LHCN-M2 (cell line): ENCODE data around the gene PRKG1. TPM values are rescaled to one million over a fixed set of nuclear protein-coding genes. Genes with fewer than 3 reads are reported as not detected.

Experiments
- DNase-seq: peaks from one replicate; pipeline ENCODE4 v3.0.0-alpha.2; 2012; ENCODE audit warnings: low read depth
- total RNA-seq: library from RNA; depleted of rRNA; stranded (reverse); fragments of >200 nt; gene quantifications from 2 replicates; pipeline ENCODE4 v1.2.3, GENCODE V29; 2014

The PRKG1 gene
- total RNA-seq, 1 experiment from 2014 or later = 6.4 TPM

GRCh38 chr10:51321300-51321699, 247.0 kb downstream of the PRKG1 start:
- no peak for DNase-seq

DNA sequence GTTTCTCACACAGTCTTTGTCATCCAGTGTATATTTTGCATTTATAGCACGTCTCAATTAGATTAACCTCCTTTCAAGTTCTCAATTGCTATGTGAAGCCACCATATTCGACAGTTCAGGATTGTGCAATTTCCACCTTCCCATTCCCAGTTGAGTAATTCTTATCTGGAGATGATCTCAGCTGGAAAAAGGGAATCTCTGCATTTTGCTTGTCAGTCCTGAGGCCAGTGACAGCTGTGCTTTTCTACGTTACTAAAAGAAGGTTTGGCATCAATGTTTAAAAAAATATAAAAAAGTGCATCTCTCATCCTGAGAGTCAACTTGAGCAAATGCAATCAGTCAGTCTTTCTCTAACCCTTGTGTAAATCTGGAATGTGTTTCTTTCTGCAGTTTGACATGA, 247.7 kb downstream of the PRKG1 start:
- DNase-seq = peak; percentile 76

GRCh38 chr10:51325649-51326048, 251.4 kb downstream of the PRKG1 start:
- DNase-seq = no peak

GRCh38 chr10:51326174-51326573, 251.9 kb downstream of the PRKG1 start:
- no peak for DNase-seq

- no peak for DNase-seq
These were observed 253.1 kb downstream of the PRKG1 start for GRCh38 chr10:51327432-51327831.

DNA sequence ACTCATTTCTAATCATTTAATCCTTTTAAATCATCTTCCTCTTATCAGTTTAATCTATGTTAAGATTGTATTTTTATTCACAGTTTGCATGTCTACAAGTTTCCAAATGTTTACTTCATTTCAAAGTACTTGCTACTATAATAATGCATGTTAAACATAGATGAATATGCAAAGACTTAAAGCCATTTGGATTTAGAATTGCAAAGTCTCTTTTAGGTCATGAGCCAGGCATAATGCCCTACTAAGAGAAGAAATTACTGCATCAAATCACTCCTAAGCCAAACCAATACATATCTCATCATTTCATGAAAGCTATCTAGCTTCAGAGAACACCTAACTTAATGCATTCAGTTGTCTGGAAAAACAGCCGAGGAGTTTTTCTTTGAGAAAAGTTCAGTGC, 266.1 kb downstream of the PRKG1 start:
- no peak for DNase-seq

GRCh38 chr10:51340845-51341610, 266.7 kb downstream of the PRKG1 start:
- peak; percentile 76 for DNase-seq

DNA sequence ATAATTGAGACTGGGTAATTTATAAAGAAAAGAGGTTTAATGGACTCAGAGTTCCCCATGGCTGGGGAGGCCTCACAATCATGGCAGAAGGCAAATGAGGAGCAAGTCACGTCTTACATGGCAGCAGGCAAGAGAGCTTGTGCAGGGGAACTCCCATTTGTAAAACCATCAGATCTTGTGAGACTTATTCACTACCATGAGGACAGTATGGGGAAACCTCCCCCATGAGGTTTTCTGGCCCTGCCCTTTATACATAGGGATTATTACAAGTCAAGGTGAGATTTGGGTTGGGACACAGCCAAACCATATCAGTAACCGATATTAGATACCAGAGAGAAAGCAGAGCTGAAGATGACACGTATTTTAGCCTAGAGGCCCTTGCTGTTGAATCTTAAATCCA, 267.5 kb downstream of the PRKG1 start:
- DNase-seq = peak; percentile 7

- DNase-seq = peak; percentile 24
These were observed 268.1 kb downstream of the PRKG1 start for GRCh38 chr10:51342381-51342780.

GRCh38 chr10:51343391-51343790, 269.1 kb downstream of the PRKG1 start:
- no peak for DNase-seq

DNA sequence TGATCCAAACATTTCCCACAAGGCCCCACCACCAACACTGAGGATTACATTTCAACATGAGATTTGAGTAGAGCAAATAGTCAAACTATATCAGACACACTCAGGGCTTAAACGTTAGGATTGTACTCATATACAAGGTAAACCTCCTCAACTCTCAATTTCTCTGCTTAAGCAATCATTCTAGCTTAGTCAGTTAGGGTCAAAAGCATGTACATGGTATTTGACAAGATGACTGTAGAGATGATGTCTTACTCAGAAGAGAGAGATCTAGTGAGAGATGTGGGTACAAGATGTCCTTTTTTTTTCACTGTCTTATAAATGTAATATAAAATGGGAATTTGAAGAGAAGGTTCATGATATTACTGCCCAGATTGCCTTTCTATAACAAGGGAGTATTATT, 270.1 kb downstream of the PRKG1 start:
- peak; percentile 16 for DNase-seq

- no peak for DNase-seq
These were observed 274.3 kb downstream of the PRKG1 start for GRCh38 chr10:51348622-51349021.

DNA sequence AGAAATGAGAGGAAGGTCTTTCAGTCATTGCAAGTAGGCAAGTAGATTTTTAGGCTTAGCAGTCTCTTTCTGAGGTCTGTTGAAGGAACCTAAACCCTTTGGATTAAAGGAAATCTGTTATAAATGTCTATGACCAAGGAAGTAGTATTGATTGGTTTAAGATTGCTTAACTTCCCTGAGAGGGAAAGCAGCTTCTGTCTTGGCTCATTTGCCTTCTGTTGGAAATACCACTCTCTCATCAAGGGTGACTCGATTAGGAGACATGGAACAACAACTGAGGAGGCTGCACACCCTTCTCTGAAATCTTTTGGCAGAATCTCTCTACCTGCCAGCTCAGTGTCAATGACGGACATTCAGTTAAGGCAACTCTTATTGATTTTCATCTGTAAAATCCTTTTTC, 282.9 kb downstream of the PRKG1 start:
- no peak for DNase-seq

DNA sequence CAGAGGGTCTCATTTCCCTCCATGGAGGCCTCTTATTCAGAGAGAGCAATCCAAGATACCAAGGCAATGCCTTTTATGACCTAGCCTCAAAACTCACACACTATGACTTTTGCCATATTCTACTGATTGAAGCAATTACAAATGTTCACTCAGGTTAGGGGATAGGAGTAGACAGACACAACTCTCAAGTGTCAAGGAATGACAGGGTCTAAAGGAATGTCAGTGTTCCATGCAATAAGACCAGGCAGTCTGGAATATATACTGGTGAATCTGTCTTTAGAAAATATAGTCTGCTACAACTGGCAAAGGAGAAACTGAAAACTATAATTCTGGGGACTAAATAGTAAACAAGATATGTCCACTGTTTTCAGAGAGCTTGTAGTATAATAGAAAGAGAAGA, 283.9 kb downstream of the PRKG1 start:
- DNase-seq = no peak

GRCh38 chr10:51363415-51363814, 289.1 kb downstream of the PRKG1 start:
- DNase-seq = no peak

DNA sequence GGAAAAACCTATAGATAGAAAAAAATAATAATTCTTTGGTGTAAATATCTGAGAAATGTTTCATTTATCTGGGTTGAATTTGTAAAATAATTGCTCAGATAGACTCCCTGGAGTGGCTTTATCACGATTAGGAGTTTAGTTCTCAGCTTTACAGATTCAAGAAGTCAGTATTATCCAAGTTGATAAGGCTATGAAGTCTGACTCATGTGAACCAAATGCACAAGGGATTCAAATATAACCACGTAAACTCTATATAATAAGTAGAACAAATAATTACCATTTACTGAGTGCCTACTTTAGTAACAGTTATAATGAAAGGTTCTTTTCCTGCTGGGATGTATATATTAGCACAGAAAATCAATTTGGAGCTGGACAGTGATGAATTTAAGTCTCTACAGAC, 290.4 kb downstream of the PRKG1 start:
- no peak for DNase-seq

DNA sequence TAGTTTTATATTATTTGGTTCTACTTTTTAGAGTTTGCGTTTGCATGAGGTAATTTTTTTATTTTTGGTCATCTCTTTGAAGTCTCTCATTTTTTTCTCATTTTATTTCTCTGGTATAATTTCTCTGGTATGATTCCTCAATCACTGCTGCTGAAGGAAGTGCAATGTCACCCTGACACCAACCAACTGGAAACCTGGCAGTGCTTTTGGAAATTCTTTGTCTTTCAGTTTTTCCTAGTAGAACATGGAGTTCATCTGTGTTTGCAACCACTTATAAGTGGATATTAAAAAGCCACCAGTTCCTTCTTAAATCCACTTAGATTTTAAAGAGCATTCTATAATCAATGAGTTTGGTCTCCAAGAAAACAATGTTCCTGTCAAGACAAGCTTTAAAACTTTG, 291.8 kb downstream of the PRKG1 start:
- no peak for DNase-seq

DNA sequence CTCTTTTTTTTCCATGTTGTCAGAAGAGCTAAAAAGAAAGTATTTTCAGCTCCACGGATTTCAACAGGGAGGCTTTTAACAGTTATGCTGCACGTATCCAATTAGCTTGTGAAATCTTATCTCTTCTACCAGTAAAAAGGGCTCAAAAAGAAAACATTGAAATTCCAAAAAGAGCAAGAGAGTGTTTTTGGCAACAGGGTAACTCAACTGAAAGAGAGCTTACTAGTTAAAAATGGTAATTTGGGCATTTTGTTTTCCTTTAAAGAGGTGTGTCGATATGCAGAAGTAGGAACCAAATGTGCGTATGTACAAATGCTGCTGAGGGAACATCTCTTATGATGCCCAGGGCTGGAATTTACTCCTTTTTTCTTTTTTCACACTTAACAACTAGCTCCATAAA, 292.8 kb downstream of the PRKG1 start:
- no peak for DNase-seq

DNA sequence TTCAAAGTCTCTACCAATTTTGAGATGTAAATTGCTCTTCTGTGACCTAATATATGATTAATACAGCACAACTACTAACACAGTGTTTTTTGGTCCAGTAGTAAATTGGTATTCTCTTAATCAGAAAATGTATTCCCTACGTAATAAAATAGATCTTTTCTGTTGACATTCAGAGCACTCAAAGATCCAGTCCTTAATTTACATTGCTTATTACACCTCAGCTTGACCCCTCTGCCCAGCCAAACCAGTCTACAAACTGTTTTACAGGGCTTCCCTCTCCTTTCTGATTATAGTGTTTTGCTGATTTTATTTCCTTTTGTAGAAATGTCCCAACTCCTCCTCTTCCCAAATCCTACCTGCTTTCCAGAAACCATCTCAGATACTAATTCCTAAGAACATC, 293.4 kb downstream of the PRKG1 start:
- no peak for DNase-seq

GRCh38 chr10:51368943-51369342, 294.7 kb downstream of the PRKG1 start:
- DNase-seq = no peak

- DNase-seq = peak; percentile 84
These were observed 295.6 kb downstream of the PRKG1 start for GRCh38 chr10:51369903-51370302.

DNA sequence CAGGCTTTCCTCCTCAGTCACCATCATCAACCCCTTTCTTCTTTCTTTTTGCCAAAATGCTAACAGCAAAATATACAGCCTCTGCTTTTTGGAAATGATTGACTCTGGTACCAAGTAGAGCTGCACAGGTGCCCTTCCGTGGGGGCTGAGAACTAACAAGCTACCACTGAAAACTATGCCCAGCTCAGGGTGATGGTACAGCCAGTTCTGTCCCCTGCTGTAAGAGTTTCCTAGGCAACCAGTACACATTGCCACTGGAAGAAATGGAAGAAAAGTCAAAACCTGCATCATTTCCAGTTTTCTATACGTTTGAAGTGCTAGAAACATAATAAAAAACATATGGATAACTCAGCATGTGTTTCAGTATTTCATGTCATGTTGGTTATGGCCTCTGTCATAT, 297.5 kb downstream of the PRKG1 start:
- DNase-seq = no peak

DNA sequence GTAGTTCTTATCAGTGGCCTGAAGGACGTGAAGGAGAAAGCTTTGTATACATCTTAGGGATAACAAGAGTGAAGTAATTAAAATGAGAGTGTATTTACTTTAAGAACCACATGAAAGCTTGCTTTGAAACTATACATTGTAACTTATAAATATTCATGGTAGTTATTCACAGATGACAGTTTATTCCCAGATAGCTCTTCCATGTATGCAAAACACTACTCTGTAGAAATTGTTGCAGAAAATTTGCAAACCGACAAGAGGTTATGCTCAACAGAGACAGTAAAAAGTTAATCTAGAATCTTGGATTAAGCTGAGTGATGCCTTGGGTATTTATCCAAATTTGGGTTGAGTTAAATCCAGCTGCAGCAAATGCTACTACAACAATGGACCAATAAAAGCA, 301.5 kb downstream of the PRKG1 start:
- DNase-seq = no peak
